HG03558 (cell line): ENCODE measurements around the gene MAPK9.
"Not testable (repeated sequence)": the region's sequence is repeated elsewhere in the genome, so short reads cannot be mapped to it uniquely, and the experiment has no call there.

Experiments used
- ATAC-seq: cut with Tn5 transposase; IDR thresholded peaks from one replicate; pipeline ENCODE4 v1.9.1; 2021; ENCODE audit warnings: moderate number of reproducible peaks; ENCODE audit not compliant: unreplicated experiment; ENCODE audit errors: extremely low read depth

The MAPK9 gene

GRCh38 chr5:180250329-180250728 lies 41.6 kb downstream of the MAPK9 start:
- no peak for ATAC-seq

GRCh38 chr5:180241600-180241999 lies 50.3 kb downstream of the MAPK9 start:
- ATAC-seq = no peak

- ATAC-seq = no peak
Measured at GRCh38 chr5:180238631-180239030, 53.3 kb downstream of the MAPK9 start.

- ATAC-seq = no peak
Measured at GRCh38 chr5:180235846-180236245, 56.0 kb downstream of the MAPK9 start.

- no peak for ATAC-seq
Measured at GRCh38 chr5:180235077-180235476, 56.8 kb downstream of the MAPK9 start.

- ATAC-seq = no peak
Measured at GRCh38 chr5:180234271-180234670, 57.6 kb downstream of the MAPK9 start.

- no peak for ATAC-seq
Measured at GRCh38 chr5:180233729-180234128, 58.2 kb downstream of the MAPK9 start.

GRCh38 chr5:180230017-180230416 lies 61.9 kb downstream of the MAPK9 start:
- ATAC-seq = no peak

GRCh38 chr5:180222056-180222455 lies 69.8 kb downstream of the MAPK9 start:
- ATAC-seq = no peak

- no peak for ATAC-seq
Measured at GRCh38 chr5:180217797-180218196, 74.1 kb downstream of the MAPK9 start.

GRCh38 chr5:180216646-180217171 lies 75.2 kb downstream of the MAPK9 start:
- no peak for ATAC-seq

- ATAC-seq = no peak
Measured at GRCh38 chr5:180215783-180216630, 75.9 kb downstream of the MAPK9 start.

- ATAC-seq = no peak
Measured at GRCh38 chr5:180214870-180215770, 76.8 kb downstream of the MAPK9 start.

- no peak for ATAC-seq
Measured at GRCh38 chr5:180213657-180214207, 78.2 kb downstream of the MAPK9 start.

- ATAC-seq = no peak
Measured at GRCh38 chr5:180213256-180213600, 78.7 kb downstream of the MAPK9 start.

- ATAC-seq = no peak
Measured at GRCh38 chr5:180212363-180213255, 79.3 kb downstream of the MAPK9 start.

- no peak for ATAC-seq
Measured at GRCh38 chr5:180211761-180212035, 80.2 kb downstream of the MAPK9 start.

- no peak for ATAC-seq
Measured at GRCh38 chr5:180210961-180211760, 80.7 kb downstream of the MAPK9 start.

GRCh38 chr5:180210077-180210476 lies 81.8 kb downstream of the MAPK9 start:
- ATAC-seq = not testable (repeated sequence)
